ENCODE measurements around the gene CASP8. TPM values are rescaled to one million over a fixed set of nuclear protein-coding genes. Genes with fewer than 3 reads are reported as not detected.

Gene CASP8
- total and polyA plus RNA-seq, 2 experiments from 2014 or later, result 11.7 to 20.8 TPM

DNA sequence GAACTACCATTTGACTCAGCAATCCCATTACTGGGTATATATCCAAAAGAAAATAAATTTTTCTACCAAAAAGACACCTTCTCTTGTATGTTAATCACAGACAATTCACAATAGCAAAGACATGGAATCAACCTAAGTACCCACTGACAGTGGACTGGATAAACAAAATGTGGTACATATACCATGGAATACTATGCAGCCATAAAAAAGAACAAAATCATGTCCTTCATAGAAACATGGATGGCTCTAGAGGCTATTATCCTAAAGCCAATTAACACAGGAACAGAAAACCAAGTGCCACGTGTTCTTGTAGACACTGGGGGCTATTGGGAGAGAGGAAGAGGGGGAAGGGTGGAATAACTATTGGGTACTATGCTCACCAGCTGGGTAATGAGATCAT, 69.1 kb downstream of the CASP8 start:
- TF ChIP-seq EZH2phosphoT487 (IDR thresholded peaks at IDR 0.05; ENCODE audit: insufficient read depth, low read depth) (no peak), EZH2 (IDR thresholded peaks at IDR 0.05; ENCODE audit: insufficient read depth, poor library complexity, severe bottlenecking) (no peak)
- 3 to 18% methylated on average over 1 of the region's 1 CpG for WGBS, 2 experiments (ENCODE audit: low coverage in 1 of 2, low lambda C conversion rate in 2 of 2, missing lambda C conversion rate in 2 of 2)

More for the DNA sequence above, 69.1 kb downstream of the CASP8 start:
- H3K9me2 ChIP-seq (ENCODE audit: insufficient read depth), result no peaks in the 10 kb centered on the region
- H4K20me1 ChIP-seq (ENCODE audit: insufficient read depth), result no peaks in the 10 kb centered on the region
- H3F3A ChIP-seq (ENCODE audit: insufficient read depth), result no peaks in the 10 kb centered on the region
- no peak overlapping the region for H3K27ac ChIP-seq
- no peak overlapping the region for H3K4me3 ChIP-seq
- no peak for DNase-seq
- H3K4me1 ChIP-seq (ENCODE audit: insufficient read depth), result no peaks in the 10 kb centered on the region
- H3K79me2 ChIP-seq (ENCODE audit: insufficient read depth), result no peaks in the 10 kb centered on the region
- H3K27me3 ChIP-seq (replicated peaks; ENCODE audit: insufficient read depth), result no peaks in the 10 kb centered on the region
- no peak overlapping the region for H3K4me2 ChIP-seq (ENCODE audit: unreplicated experiment)
- in situ Hi-C loops (cut with MboI), result no loop called here
- 0 out of 2 replicates have a peak, but pooled peaks cover 7% of the 10 kb centered on the region for H3K36me3 ChIP-seq (ENCODE audit: low read depth)
- no peak overlapping the region for H2AFZ ChIP-seq
- no peaks in the 10 kb centered on the region for H3K9me3 ChIP-seq (ENCODE audit: low read depth)
- no peak overlapping the region for H3K9ac ChIP-seq

Small RNA genes lying within 50 kb of the gene (small RNA-seq; reads per million reads assigned to genes)
- not detected for gene MTND4LP13 (ENCODE audit: low read depth, low replicate concordance)

Other genes with a start within 250 kb of the CASP8 start
- 5.7 and 12.0 TPM in 2 replicates for gene HYCC2, start 188.9 kb upstream of the CASP8 start, total RNA-seq (2014; rRNA removed; shearing (Covaris generic))
- 6.5 and 7.0 TPM in 2 replicates for gene HYCC2, start 188.9 kb upstream of the CASP8 start, polyA plus RNA-seq (2016; fragmentation: Nextera tagmentation; extraction: Ambion mirVana)
- gene NDUFB3, start 188.5 kb upstream of the CASP8 start, total RNA-seq (2014; rRNA removed; shearing (Covaris generic)), result 31.0 and 51.3 TPM in 2 replicates
- gene NDUFB3, start 188.5 kb upstream of the CASP8 start, polyA plus RNA-seq (2016; fragmentation: Nextera tagmentation; extraction: Ambion mirVana), result 253 and 262 TPM in 2 replicates
- 47.2 and 64.7 TPM in 2 replicates for gene CFLAR, start 144.4 kb upstream of the CASP8 start, total RNA-seq (2014; rRNA removed; shearing (Covaris generic))
- 43.6 and 46.1 TPM in 2 replicates for gene CFLAR, start 144.4 kb upstream of the CASP8 start, polyA plus RNA-seq (2016; fragmentation: Nextera tagmentation; extraction: Ambion mirVana)
- gene CASP10, start 77.4 kb upstream of the CASP8 start, total RNA-seq (2014; rRNA removed; shearing (Covaris generic)), result 5.1 and 5.2 TPM in 2 replicates
- gene CASP10, start 77.4 kb upstream of the CASP8 start, polyA plus RNA-seq (2016; fragmentation: Nextera tagmentation; extraction: Ambion mirVana), result 2.8 and 2.9 TPM in 2 replicates
- 0.38 and 2.3 TPM in 2 replicates for gene FLACC1, start 96.8 kb downstream of the CASP8 start, total RNA-seq (2014; rRNA removed; shearing (Covaris generic))
- 0.34 and 1.4 TPM in 2 replicates for gene FLACC1, start 96.8 kb downstream of the CASP8 start, polyA plus RNA-seq (2016; fragmentation: Nextera tagmentation; extraction: Ambion mirVana)
- gene TRAK2, start 190.9 kb downstream of the CASP8 start, total RNA-seq (2014; rRNA removed; shearing (Covaris generic)), result 24.9 and 32.5 TPM in 2 replicates
- gene TRAK2, start 190.9 kb downstream of the CASP8 start, polyA plus RNA-seq (2016; fragmentation: Nextera tagmentation; extraction: Ambion mirVana), result 21.4 and 24.3 TPM in 2 replicates
- gene STRADB, start 191.2 kb downstream of the CASP8 start, total RNA-seq (2014; rRNA removed; shearing (Covaris generic)), result 21.2 and 31.2 TPM in 2 replicates
- 33.7 and 35.6 TPM in 2 replicates for gene STRADB, start 191.2 kb downstream of the CASP8 start, polyA plus RNA-seq (2016; fragmentation: Nextera tagmentation; extraction: Ambion mirVana)

Data from GM23248 (cell line).